DMS79 (cell line): ENCODE data around the gene CENPV.
A peak's percentile ranks its signal among the peaks of the same experiment; 100 is the strongest.

Source experiments
- DNase-seq: peaks from one replicate; lab custom pipeline; 2025; lab: John Stamatoyannopoulos, UW

Gene CENPV

DNA sequence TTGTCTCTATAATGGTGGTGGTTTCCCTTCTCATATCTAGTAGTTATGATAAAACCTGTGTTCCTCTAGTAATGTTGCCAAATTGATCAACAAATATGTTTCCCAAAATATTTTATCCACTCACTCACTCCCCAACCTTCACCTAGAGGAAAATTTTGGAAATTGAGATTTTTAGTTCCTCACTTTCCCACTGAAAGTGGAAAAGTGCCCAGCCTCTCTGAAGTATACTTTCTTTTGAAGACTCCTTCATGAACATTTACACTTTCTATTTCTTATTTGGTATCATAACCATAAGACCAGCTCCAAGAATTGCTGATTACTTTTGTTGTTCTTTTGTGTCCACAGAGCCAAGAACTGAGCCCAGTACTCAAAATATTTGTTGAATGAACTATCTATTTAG lies 5.1 kb upstream of the CENPV start:
- no peak for DNase-seq

DNA sequence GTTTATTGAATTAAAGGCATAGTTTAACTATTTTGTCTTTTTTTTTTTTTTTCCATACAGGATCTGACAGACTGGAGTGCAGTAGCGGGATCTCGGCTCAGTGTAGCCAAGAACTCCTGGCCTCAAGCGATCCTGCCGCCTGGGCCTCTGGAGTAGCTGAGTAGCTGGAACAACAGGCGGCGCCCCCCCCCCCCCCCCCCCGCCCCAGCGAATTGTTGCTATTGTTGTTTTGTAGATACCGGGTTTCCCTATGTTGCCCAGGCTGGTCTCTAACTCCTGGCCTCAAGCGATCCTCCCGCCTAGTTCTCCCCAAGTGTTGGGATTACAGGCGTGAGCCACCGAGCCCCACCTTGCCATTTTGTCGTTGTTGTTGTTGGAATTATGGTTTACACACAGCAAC lies 1.3 kb upstream of the CENPV start:
- DNase-seq = no peak

DNA sequence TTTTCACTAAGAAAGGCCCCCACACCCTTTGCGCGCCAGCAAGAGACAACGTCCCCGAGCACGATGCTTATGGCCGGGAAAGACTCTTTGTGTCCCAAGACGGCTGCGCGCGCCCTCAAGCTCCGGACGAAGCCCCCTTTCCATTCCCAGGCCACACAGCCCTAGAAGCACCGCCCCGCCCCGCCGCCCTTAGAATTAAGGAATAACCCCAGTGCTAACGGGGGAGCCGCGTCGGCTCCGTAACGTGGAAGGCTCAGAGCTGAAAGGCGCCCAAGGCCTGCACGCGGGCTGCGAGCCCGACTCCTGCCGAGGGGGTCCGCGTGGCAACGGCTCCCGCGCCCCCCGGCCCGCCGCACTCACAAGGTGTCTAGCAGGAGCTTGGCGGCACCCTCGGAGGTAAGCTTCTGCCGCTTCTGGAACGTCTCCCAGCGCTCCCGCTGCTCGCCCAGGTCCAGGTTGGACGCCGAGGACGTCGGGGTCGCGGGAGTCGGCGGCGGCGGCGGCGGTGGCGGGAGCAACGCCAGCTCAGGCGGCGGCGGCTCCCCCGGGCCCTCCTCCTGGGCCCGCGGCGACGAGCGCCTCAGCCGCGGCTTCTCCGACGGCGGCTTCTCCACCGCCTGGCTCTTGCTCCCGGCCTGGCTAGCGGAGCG lies 477 bp downstream of the CENPV start:
- DNase-seq = no peak

DNA sequence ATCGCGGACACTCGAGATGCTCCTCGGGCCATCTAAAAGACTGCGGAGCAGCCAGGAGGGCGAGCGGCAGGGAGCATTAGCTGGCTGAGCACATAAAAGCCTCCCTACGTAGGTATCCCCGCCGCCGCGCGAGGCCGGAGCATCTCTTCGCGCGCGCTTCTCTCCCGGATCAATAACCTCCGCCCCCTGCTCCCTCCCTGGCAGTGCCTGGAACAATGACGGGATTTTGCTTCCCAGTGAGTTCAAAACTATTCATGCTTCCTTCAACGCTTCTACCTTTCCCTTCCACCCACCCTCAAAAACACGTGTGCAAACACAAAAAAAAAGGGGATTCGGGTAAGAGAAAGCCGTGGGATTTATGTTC lies 984 bp downstream of the CENPV start:
- DNase-seq = peak; percentile 22

DNA sequence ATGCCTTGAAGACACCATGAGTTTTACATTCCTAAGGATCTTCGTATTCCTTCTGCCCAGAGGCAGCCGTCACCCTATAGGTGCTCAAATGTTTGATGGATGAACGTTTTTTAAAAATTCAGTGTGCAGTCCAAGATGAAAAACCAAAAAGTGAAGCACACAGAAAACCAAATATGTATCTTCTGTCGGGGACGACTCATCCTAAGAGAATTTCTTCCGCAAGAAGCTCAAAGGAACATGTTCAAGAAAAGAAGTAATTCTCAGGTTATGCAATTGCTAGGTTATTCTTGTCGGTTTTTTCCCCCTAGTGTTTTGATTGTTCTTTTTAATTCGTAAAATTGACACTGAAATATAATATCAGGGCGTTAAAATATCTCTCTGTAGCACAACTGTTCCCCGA lies 1.4 kb downstream of the CENPV start:
- DNase-seq = no peak

GRCh38 chr17:16349431-16349830 lies 3.8 kb downstream of the CENPV start:
- no peak for DNase-seq

DNA sequence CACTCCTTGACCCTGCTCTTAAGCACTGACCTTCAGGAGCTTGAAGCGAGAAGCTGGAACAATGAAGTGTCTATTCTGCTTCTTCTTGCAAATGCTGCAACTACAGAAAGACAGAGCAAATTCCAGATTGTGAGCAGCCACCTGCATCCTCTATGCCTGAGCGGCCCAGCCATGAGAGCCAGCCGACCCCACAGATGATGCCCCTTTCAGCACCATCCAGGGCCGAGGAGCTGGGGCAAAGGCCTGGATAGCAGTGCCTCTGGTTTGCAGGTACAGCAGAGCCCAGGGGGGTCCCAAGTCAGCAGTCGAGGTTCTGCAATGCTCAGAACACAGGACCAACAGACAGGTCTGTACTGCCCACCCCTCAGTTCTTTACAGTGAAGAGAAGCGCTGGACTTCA lies 4.7 kb downstream of the CENPV start:
- no peak for DNase-seq

- no peak for DNase-seq
These were observed 6.5 kb downstream of the CENPV start for GRCh38 chr17:16346721-16347271.

GRCh38 chr17:16345565-16345964 lies 7.7 kb downstream of the CENPV start:
- no peak for DNase-seq

GRCh38 chr17:16343569-16343968 lies 9.7 kb downstream of the CENPV start:
- DNase-seq = no peak

- no peak for DNase-seq
These were observed 10.3 kb downstream of the CENPV start for GRCh38 chr17:16342979-16343378.

- DNase-seq = no peak
These were observed 13.3 kb downstream of the CENPV start for GRCh38 chr17:16339959-16340358.

- no peak for DNase-seq
These were observed 13.9 kb downstream of the CENPV start for GRCh38 chr17:16339402-16339801.

GRCh38 chr17:16338391-16338790 lies 14.9 kb downstream of the CENPV start:
- no peak for DNase-seq

DNA sequence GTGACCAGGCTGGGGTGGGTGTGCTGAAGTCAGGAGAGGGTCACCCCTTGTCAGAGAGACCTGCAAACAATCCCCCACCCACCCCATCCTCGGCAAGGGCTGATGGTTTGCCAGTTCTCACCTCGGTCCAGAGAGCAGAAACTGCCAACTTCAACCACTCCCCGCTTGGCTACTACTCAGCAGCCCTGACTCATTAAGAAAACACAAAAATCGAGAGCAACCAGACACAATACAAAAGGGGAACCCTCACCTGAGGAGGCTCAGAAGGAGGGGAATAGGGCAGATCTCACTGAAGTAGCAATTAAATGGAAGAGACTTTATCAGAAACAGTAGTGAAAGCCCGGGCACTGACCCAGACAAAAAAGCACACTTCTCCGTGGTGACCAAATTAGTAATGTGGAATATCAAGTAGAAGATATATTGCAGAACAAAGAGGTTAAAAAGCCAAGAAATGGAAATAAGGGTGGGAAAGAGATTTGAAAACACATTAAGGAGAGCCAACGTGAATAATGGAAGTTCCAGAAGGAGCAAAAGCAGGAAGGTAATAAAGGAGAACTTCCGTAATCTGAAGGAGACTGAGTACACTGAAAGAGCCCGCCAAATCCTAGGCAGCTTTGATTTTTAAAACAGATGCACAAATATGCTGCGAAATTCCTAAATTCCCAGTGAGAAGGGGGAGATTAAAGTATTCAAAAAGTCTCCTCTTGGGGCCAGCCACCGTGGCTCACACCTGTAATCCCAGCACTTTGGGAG lies 23.6 kb downstream of the CENPV start:
- DNase-seq = peak; percentile 75

- DNase-seq = peak; percentile 91
These were observed 24.3 kb downstream of the CENPV start for GRCh38 chr17:16328997-16329396.

DNA sequence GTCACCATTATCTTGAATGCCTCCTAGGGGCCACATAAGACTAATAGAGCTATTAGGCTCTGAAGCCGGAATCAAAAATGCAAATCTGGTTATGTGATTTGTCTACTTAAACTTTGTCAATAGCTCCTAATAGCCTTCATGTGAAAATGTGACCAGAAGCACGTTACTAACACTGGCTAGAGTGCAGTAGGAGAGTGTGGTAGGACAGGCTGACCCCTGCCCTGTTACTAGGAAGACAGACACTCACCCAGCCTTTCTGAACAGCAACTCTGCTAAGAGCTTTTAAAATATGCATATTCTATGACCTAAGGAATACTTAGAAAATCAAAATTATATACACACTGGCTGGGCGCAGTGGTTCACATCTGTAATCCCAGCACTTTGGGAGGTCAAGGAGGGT lies 26.3 kb downstream of the CENPV start:
- DNase-seq = no peak

- no peak for DNase-seq
These were observed 27.3 kb downstream of the CENPV start for GRCh38 chr17:16325964-16326363.

- DNase-seq = no peak
These were observed 30.6 kb downstream of the CENPV start for GRCh38 chr17:16322636-16323035.

DNA sequence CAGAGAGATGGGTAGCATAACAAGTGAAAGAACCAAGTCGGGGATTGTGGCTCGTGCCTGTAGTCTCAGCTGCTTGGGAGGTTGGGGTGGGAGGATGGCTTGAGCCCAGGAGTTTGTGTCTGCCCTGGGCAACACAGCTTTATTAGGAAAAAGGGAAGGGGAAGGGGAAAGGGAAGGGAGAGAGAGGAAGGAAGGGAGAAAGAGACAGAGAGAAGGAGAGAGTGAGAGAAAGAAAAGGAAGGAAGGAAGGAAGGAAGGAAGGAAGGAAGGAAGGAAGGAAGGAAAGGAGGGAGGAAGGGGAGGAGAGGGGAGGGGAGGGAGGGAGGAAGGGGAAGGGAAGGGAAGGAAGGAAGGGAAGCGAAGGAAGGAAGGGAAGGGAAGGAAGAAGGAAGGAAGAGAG lies 33.3 kb downstream of the CENPV start:
- no peak for DNase-seq

- DNase-seq = peak; percentile 32
These were observed 38.4 kb downstream of the CENPV start for GRCh38 chr17:16314859-16315258.

DNA sequence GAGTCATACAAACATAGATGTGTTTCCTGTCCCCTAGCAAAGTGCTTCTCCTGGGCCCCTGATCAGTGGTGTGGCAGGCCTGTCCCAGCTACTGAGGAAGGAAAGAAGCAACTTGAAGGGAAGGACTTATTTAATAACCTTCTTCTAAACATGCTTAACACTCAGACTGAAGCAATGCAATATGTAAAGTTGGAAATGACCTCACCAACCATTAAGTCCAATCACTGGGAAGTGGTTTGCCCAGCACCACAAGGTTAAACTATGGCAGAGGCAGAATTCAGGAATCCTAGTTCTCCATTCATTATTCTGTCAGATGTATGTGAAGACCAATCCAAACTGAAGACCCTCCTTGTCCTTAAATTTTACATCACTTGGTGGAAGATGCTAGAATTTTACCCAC lies 39.1 kb downstream of the CENPV start:
- DNase-seq = no peak
